ENCODE data around the gene TGM3.
A peak's percentile ranks its signal among the peaks of the same experiment; 100 is the strongest.

TGM3 gene

GRCh38 chr20:2340136-2340535, 44.3 kb downstream of the TGM3 start:
- no peak for DNase-seq

- DNase-seq, result no peak
Measured at GRCh38 chr20:2340823-2341222, 45.0 kb downstream of the TGM3 start.

- DNase-seq, result peak; percentile 42
Measured at GRCh38 chr20:2341336-2341735, 45.5 kb downstream of the TGM3 start.

GRCh38 chr20:2342243-2342642, 46.4 kb downstream of the TGM3 start:
- no peak for DNase-seq

- DNase-seq, result no peak
Measured at GRCh38 chr20:2346188-2346587, 50.4 kb downstream of the TGM3 start.

GRCh38 chr20:2348336-2348735, 52.5 kb downstream of the TGM3 start:
- peak; percentile 45 for DNase-seq

- DNase-seq, result peak; percentile 88
Measured at GRCh38 chr20:2349801-2350200, 54.0 kb downstream of the TGM3 start.

GRCh38 chr20:2350606-2351005, 54.8 kb downstream of the TGM3 start:
- peak; percentile 60 for DNase-seq

- DNase-seq, result peak; percentile 46
Measured at GRCh38 chr20:2353231-2353630, 57.4 kb downstream of the TGM3 start.

GRCh38 chr20:2357114-2357513, 61.3 kb downstream of the TGM3 start:
- DNase-seq, result no peak

- no peak for DNase-seq
Measured at GRCh38 chr20:2358006-2358405, 62.2 kb downstream of the TGM3 start.

GRCh38 chr20:2361035-2361593, 65.3 kb downstream of the TGM3 start:
- DNase-seq, result no peak

GRCh38 chr20:2363187-2363586, 67.4 kb downstream of the TGM3 start:
- no peak for DNase-seq

- no peak for DNase-seq
Measured at GRCh38 chr20:2363587-2363986, 67.8 kb downstream of the TGM3 start.

- DNase-seq, result no peak
Measured at GRCh38 chr20:2364044-2364443, 68.2 kb downstream of the TGM3 start.

- DNase-seq, result no peak
Measured at GRCh38 chr20:2365091-2365490, 69.3 kb downstream of the TGM3 start.

GRCh38 chr20:2365666-2366065, 69.9 kb downstream of the TGM3 start:
- no peak for DNase-seq

- DNase-seq, result no peak
Measured at GRCh38 chr20:2368621-2369020, 72.8 kb downstream of the TGM3 start.

GRCh38 chr20:2373098-2373497, 77.3 kb downstream of the TGM3 start:
- no peak for DNase-seq

GRCh38 chr20:2374346-2375125, 78.7 kb downstream of the TGM3 start:
- DNase-seq, result peak; percentile 45

GRCh38 chr20:2378893-2379292, 83.1 kb downstream of the TGM3 start:
- DNase-seq, result no peak

GRCh38 chr20:2379511-2380229, 83.9 kb downstream of the TGM3 start:
- peak; percentile 90 for DNase-seq

GRCh38 chr20:2380601-2381000, 84.8 kb downstream of the TGM3 start, which contains the start of gene TGM6:
Gene TGM6, plus strand, starts transcription at chr20:2380901. Its CDS starts 68 bp downstream, at chr20:2380969.
- DNase-seq, result no peak

GRCh38 chr20:2381303-2381702, 85.5 kb downstream of the TGM3 start:
- DNase-seq, result no peak

Data from islet precursor cell (in vitro differentiated cells).